Lower lobe of right lung (tissue), 2 donors: Measurements from ENCODE around the gene PPFIA4. TPM values are rescaled to one million over a fixed set of nuclear protein-coding genes. Genes with fewer than 3 reads are reported as not detected.
A peak's percentile ranks its signal among the peaks of the same experiment; 100 is the strongest.

Source experiments
- ATAC-seq, 2 donors: fragments of 200-7000 bp; cut with Tn5 transposase; one replicate each; pipeline ENCODE4 v1.9.1; 2020 to 2022; ENCODE audit warnings: mild to moderate bottlenecking in 2 of 2, moderate library complexity in 2 of 2
- DNase-seq: peaks from one replicate; pipeline ENCODE4 v3.0.0-alpha.2; 2020
- H3K27ac ChIP-seq: fragments of 200-600 bp; one replicate; pipeline ENCODE4 v1.8.0; 2022
- H3K27me3 ChIP-seq: fragments of 200-600 bp; one replicate; pipeline ENCODE4 v1.8.0; 2022; ENCODE audit warnings: low read depth
- H3K36me3 ChIP-seq: fragments of 200-600 bp; one replicate; pipeline ENCODE4 v1.8.0; 2022; ENCODE audit warnings: mild to moderate bottlenecking
- H3K4me1 ChIP-seq: fragments of 200-600 bp; one replicate; pipeline ENCODE4 v1.8.0; 2022
- H3K4me3 ChIP-seq: fragments of 200-600 bp; one replicate; pipeline ENCODE4 v1.8.0; 2022; ENCODE audit warnings: mild to moderate bottlenecking
- H3K9me3 ChIP-seq: fragments of 200-600 bp; one replicate; pipeline ENCODE4 v1.8.0; 2022
- CTCF ChIP-seq: fragments of 200-600 bp; IDR thresholded peaks from one replicate; pipeline ENCODE4 v1.8.0; 2022; ENCODE audit warnings: antibody characterized with exemption, mild to moderate bottlenecking
- intact Hi-C: fragments of 100-400 bp; cut with DNase I; formaldehyde crosslinking; loops from one replicate; pipeline ENCODE4 v1.11.0; 2022
- total RNA-seq: library from RNA; stranded (reverse); fragmentation: NEBNext Ultra II Directional; extraction: Animal tissue kit (Norgen Biotek cat#: 25700); gene quantifications from one replicate; pipeline ENCODE4 v1.2.1, GENCODE V29; 2021
- donor health status: DM: no; HTN: yes; CAD: no; lungs with severe emphysema.

Gene PPFIA4
- total RNA-seq, 1 donor from 2014 or later, result 1.3 TPM

GRCh38 chr1:203036537-203036936 is 10.2 kb downstream of the PPFIA4 start:
- Histone ChIP-seq H3K9me3 (no peaks in the 10 kb centered on the region), H3K27ac (no peak overlapping the region), H3K4me1 (no peaks in the 10 kb centered on the region), H3K4me3 (no peak overlapping the region), H3K36me3 (no peaks in the 10 kb centered on the region), H3K27me3 (peaks cover 5% of the 10 kb centered on the region)
- no peak for TF ChIP-seq CTCF
- no peak for ATAC-seq
- intact Hi-C loops, result loop anchor here (10.0 kb wide), 1 partner anchor 168 kb away; no protein-coding TSS in a partner anchor
- no peak for DNase-seq

DNA sequence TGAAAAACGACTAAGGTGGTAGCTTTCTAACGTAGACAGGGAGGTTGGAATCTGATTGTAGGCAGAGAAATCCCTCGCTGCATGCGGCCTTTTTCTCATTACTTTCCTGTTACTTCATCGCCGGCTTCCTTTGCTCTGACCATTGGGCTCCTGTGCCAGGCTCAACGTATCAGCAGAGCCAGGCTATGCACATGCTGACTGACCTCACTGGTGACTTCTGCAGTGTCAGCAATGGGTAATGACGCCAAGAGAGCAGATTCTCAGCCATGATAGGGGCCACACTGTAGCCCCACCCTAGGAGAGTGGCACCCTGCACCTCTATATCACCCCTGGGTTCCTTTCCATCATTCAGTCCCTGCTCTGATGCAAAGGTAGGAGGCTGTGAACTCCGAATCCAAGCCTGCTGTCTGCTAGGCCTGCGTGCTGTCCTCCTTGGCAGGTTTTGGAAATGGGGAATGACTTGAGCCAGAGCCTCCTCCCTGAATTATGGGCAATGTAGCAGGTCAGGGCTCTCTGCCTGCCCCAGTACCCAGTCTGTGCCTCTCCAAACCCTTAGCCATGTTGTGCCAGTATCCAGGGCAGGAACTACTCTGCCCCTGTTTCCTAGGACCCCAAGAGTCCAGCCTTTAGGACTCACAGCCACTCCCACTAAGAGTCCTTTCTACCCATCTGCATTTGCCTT is 11.4 kb downstream of the PPFIA4 start:
- Histone ChIP-seq H3K36me3 (no peaks in the 10 kb centered on the region), H3K4me1 (no peaks in the 10 kb centered on the region), H3K27me3 (peaks cover 5% of the 10 kb centered on the region), H3K9me3 (no peaks in the 10 kb centered on the region), H3K4me3 (no peak overlapping the region), H3K27ac (no peak overlapping the region)
- ATAC-seq, result no peak
- no peak for DNase-seq
- no peak for TF ChIP-seq CTCF
- intact Hi-C loops, result loop anchor here (10.0 kb wide), 1 partner anchor 167 kb away; no protein-coding TSS in a partner anchor

GRCh38 chr1:203038217-203038741 is 12.0 kb downstream of the PPFIA4 start:
- H3K27ac ChIP-seq, result no peak overlapping the region
- H3K27me3 ChIP-seq, result peaks cover 5% of the 10 kb centered on the region
- H3K36me3 ChIP-seq, result no peaks in the 10 kb centered on the region
- TF ChIP-seq CTCF, result no peak
- ATAC-seq, result peak; percentile 40 to 44
- no peaks in the 10 kb centered on the region for H3K9me3 ChIP-seq
- no peaks in the 10 kb centered on the region for H3K4me1 ChIP-seq
- intact Hi-C loops, result loop anchor here (10.0 kb wide), 1 partner anchor 167 kb away; no protein-coding TSS in a partner anchor
- no peak overlapping the region for H3K4me3 ChIP-seq
- no peak for DNase-seq

DNA sequence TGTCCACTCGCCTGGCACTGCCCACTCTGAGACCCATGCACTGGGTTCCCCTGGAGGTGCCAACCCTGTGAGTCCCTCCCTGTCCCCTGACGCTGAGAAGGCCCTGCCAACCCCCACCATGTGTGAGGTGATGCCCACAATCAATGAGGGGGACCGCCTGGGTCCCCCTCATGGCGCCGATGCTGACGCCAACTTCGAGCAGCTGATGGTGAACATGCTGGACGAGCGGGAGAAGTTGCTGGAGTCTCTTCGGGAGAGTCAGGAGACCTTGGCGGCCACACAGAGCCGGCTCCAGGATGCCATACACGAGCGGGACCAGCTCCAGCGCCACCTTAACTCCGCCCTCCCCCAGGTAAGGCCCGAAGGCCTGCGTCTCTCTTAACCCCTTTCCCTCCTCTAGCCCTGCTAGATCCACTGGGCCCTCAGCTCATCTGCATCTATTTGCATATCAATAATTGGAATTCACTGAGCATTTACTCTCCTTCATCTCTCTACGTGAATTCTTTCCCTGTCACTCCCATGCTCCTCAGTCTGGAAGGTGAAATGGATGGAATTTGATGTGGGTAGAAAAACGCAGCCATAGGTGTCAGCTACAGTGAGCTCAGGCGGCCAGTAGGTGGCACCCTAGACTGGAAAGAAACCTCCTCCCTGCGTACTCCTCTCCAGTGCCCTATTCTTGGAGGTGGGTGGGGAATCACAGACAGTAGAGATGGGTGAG is 12.8 kb downstream of the PPFIA4 start:
- peak; percentile 80 for DNase-seq
- Histone ChIP-seq H3K36me3 (no peaks in the 10 kb centered on the region), H3K4me1 (no peaks in the 10 kb centered on the region), H3K4me3 (no peak overlapping the region), H3K27me3 (peaks cover 5% of the 10 kb centered on the region), H3K27ac (no peak overlapping the region), H3K9me3 (no peaks in the 10 kb centered on the region)
- TF ChIP-seq CTCF, result peak; percentile 89
- ATAC-seq, result peak; percentile 89 to 90
- intact Hi-C loops, result loop anchor here (10.0 kb wide), 1 partner anchor 166 kb away; no protein-coding TSS in a partner anchor

DNA sequence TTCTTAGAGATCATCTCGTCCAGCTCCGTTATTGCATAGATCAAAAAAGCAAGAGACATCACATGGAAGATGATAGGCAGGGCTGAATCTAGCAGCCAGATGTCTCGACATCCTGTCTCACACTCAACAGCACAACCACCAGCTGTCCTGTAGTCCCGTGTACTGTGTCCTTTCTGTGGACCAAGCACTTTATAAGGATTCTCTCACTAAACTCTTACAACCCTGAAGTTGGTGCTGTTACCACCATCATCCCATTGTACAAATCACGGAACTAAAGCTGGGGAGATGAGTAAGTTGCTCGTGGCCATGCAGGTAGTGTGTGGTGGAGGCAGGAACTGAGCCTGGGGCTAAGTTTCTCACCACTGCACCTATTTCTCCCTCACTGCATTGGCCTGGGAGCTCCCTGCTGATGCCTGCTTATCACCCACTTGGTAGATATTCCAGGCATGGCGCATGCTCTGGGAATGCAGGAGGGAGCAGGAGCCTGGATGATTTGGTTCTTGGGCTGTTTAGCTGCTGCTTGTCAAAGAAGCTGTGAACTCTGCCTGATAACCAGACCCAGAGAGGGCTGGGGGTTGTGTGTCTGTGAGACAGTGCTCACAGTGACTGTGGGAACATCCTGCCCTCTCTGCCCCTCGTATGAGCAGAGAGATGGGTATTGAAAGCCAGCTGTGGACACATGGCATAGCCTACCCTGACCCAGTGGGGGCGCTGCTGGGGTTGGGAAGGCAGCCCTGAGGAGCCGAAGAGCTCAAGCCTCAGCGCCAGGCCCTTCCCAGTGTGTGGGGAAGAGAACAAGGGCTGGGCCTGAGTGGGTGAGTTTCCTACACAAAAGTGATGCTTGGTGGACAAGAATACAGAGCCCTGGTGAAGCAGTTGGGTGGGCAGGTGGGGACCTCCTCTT is 13.6 kb downstream of the PPFIA4 start:
- Histone ChIP-seq H3K27me3 (peaks cover 5% of the 10 kb centered on the region), H3K36me3 (no peaks in the 10 kb centered on the region), H3K9me3 (no peaks in the 10 kb centered on the region), H3K4me1 (no peaks in the 10 kb centered on the region), H3K27ac (no peak overlapping the region), H3K4me3 (no peak overlapping the region)
- intact Hi-C loops, result loop anchor here (10.0 kb wide), 1 partner anchor 165 kb away; no protein-coding TSS in a partner anchor
- ATAC-seq (no peak), DNase-seq (no peak)
- TF ChIP-seq CTCF, result no peak
